HepG2 (cell line): ENCODE data around the gene ARID5B. TPM values are rescaled to one million over a fixed set of nuclear protein-coding genes. Genes with fewer than 3 reads are reported as not detected.

ENCODE experiments used
- ATAC-seq: fragments of 200-7000 bp; cut with Tn5 transposase; 3 replicates; pipeline ENCODE4 v1.9.1; 2020; ENCODE audit warnings: mild to moderate bottlenecking, moderate library complexity
- BruUV-seq: library from RNA; stranded (reverse); fragments of 400-500 nt; replicated peaks from 2 replicates; lab custom pipeline; 2021; lab: Mats Ljungman, UMichigan
- CTCF ChIA-PET: fragments of 300-600 bp; formaldehyde crosslinking; extraction: SDS; loops from one replicate; lab custom pipeline; 2021; ENCODE audit warnings: low total read pairs, inconsistent platforms, low intra/inter-chr PET ratio; lab: Yijun Ruan, JAX
- POLR2A ChIA-PET: fragments of 350-600 bp; sonication (Branson Sonifier 250); formaldehyde crosslinking; loops from one replicate; lab custom pipeline; 2020; ENCODE audit warnings: antibody characterized with exemption, inconsistent platforms; lab: Yijun Ruan, JAX
- DNase-seq: peaks from one replicate; pipeline ENCODE4 v3.0.0-alpha.2; 2015; ENCODE audit warnings: low spot score
- FAIRE-seq: peaks from 3 replicates; lab custom pipeline; 2011; peaks lifted over from hg19 to GRCh38; lab: Jason Lieb, UNC
- H2AFZ ChIP-seq: one replicate; pipeline ENCODE4 v1.6.1; 2011; ENCODE audit warnings: low read length, inconsistent platforms
- H3K27ac ChIP-seq: fragments of 300-600 bp; 3 replicates; pipeline ENCODE4 v1.8.0; 2011; ENCODE audit warnings: mixed run types, mild to moderate bottlenecking, mixed read lengths, low read length, inconsistent platforms; ENCODE audit not compliant: insufficient read depth; ENCODE audit errors: extremely low read length
- H3K27me3 ChIP-seq, 2 experiments: fragments of 200-600 bp in 1 of 2; 2 replicates in 1 of 2; 3 replicates in 1 of 2; pipeline versions ENCODE4 v1.6.0 to v1.8.0; 2011; ENCODE audit warnings: low read length in 2 of 2, mild to moderate bottlenecking in 2 of 2, moderate library complexity in 2 of 2, inconsistent platforms in 1 of 2; ENCODE audit not compliant: insufficient read depth in 2 of 2, control insufficient read depth in 1 of 2
- H3K36me3 ChIP-seq, 2 experiments: fragments of 200-600 bp in 1 of 2; replicated peaks in 1 of 2; 2 replicates in 1 of 2; 3 replicates in 1 of 2; pipeline versions ENCODE4 v1.5.1 to v1.8.0; 2011; ENCODE audit warnings: low read length in 2 of 2, inconsistent platforms in 1 of 2; ENCODE audit not compliant: insufficient read depth in 2 of 2, control insufficient read depth in 1 of 2
- H3K4me1 ChIP-seq: 2 replicates; pipeline ENCODE4 v1.5.1; 2012; ENCODE audit warnings: low read length, inconsistent platforms; ENCODE audit not compliant: insufficient read depth
- H3K4me2 ChIP-seq: 2 replicates; pipeline ENCODE4 v1.6.0; 2011; ENCODE audit warnings: low read depth, low read length, inconsistent platforms
- H3K4me3 ChIP-seq, 3 experiments: fragments of 200-600 bp in 1 of 3; sonication (generic), shearing (Covaris generic) in 1 of 3; replicated peaks in 1 of 3; 2 replicates each; pipeline ENCODE4 v1.5.1; 2011 to 2016; ENCODE audit warnings: low read length in 3 of 3, inconsistent platforms in 2 of 3, low read depth in 2 of 3, mild to moderate bottlenecking in 2 of 3, control low read depth in 1 of 3, mixed read lengths in 1 of 3; ENCODE audit not compliant: insufficient read depth in 1 of 3
- H3K79me2 ChIP-seq: one replicate; pipeline ENCODE4 v1.6.1; 2011; ENCODE audit warnings: low read length, inconsistent platforms; ENCODE audit not compliant: insufficient read depth
- H3K9ac ChIP-seq: 2 replicates; pipeline ENCODE4 v1.6.0; 2011; ENCODE audit warnings: mild to moderate bottlenecking, low read depth, low read length, inconsistent platforms; ENCODE audit not compliant: insufficient read depth
- H3K9me3 ChIP-seq: 2 replicates; pipeline ENCODE4 v1.5.1; 2012; ENCODE audit warnings: mild to moderate bottlenecking, low read length
- H4K20me1 ChIP-seq: 2 replicates; pipeline ENCODE4 v1.6.0; 2011; ENCODE audit warnings: inconsistent platforms, mild to moderate bottlenecking, low read length, moderate library complexity; ENCODE audit not compliant: insufficient read depth
- FIP1L1 ChIP-seq: fragments of 200-400 bp; formaldehyde crosslinking; IDR thresholded peaks from 2 replicates; pipeline ENCODE4 v1.6.1; 2018; ENCODE audit warnings: low read depth, mild to moderate bottlenecking, low read length, moderate library complexity, borderline replicate concordance; ENCODE audit not compliant: insufficient read depth
- GATA4 ChIP-seq: sonication (generic); IDR thresholded peaks from 2 replicates; pipeline ENCODE4 v1.6.1; 2016; ENCODE audit warnings: antibody characterized with exemption, low read depth, borderline replicate concordance
- PCBP1 ChIP-seq: fragments of 200-400 bp; formaldehyde crosslinking; IDR thresholded peaks from 2 replicates; pipeline ENCODE4 v1.6.1; 2017; ENCODE audit warnings: mild to moderate bottlenecking, low read depth, low read length, borderline replicate concordance
- PCBP2 ChIP-seq: fragments of 200-400 bp; formaldehyde crosslinking; optimal IDR thresholded peaks from 2 replicates; pipeline ENCODE3; 2018; ENCODE audit warnings: low read length, low read depth; ENCODE audit not compliant: poor library complexity, severe bottlenecking
- TAF15 ChIP-seq: fragments of 200-400 bp; formaldehyde crosslinking; IDR thresholded peaks from one replicate; pipeline ENCODE4 v1.6.1; 2018; ENCODE audit warnings: mild to moderate bottlenecking, low read depth, low read length; ENCODE audit not compliant: poor library complexity, severe bottlenecking
- WGBS: methylation state at CpG from one replicate; pipeline ENCODE4 v1.1.6; 2017; ENCODE audit warnings: low lambda C conversion rate; 5-methylcytosine and 5-hydroxymethylcytosine counted together
- in situ Hi-C: cut with HindIII; loops from 2 replicates; pipeline ENCODE4 v1.10.0; 2017; ENCODE audit warnings: low pct_unique_long_range_greater_than_20kb; ENCODE audit not compliant: extremely low pct_ligation_motif_present
- intact Hi-C: fragments of 100-400 bp; cut with micrococcal nuclease; formaldehyde crosslinking; loops from one replicate; pipeline ENCODE4 v1.10.0; 2022; ENCODE audit not compliant: unreplicated experiment
- polyA plus RNA-seq, 8 experiments: library from polyadenylated mRNA; depleted of rRNA in 3 of 8; stranded (reverse) in 7 of 8; unstranded in 1 of 8; fragments of >200 nt; fragmentation: Illumina TruSeq in 4 of 8; extraction: Trizol in 4 of 8; gene quantifications; 2 replicates each; pipeline versions ENCODE4 v1.2.1 to v1.2.3, GENCODE V29; 2011 to 2016; ENCODE audit warnings: low read depth in 4 of 8, missing spikeins in 1 of 8, mixed read lengths in 1 of 8; ENCODE audit not compliant: insufficient read depth in 1 of 8
- total RNA-seq, 5 experiments: library from RNA; depleted of rRNA; stranded (reverse); fragments of >200 nt; fragmentation: Illumina TruSeq; extraction: Trizol; gene quantifications; 2 replicates each; pipeline ENCODE4 v1.2.3, GENCODE V29; 2016; ENCODE audit warnings: low read depth in 1 of 5
- TF ChIP-seq, protein P1 (sequence below): sonication (generic); formaldehyde crosslinking; IDR thresholded peaks from 2 replicates; pipeline ENCODE4 v1.8.0; 2022; ENCODE audit warnings: missing genetic modification reagents, mild to moderate bottlenecking, inconsistent platforms, borderline replicate concordance
- TF ChIP-seq, protein P2 (sequence below): sonication (generic); formaldehyde crosslinking; IDR thresholded peaks from 2 replicates; pipeline ENCODE4 v1.4.0; 2020; ENCODE audit warnings: missing genetic modification reagents
- TF ChIP-seq, protein P3 (sequence below): sonication (generic); formaldehyde crosslinking; IDR thresholded peaks from one replicate; pipeline ENCODE4 v1.5.1; 2020; ENCODE audit warnings: mild to moderate bottlenecking, missing genetic modification reagents; ENCODE audit errors: not compliant biosample characterization
- TF ChIP-seq, protein P4 (sequence below): sonication (generic); formaldehyde crosslinking; IDR thresholded peaks from 2 replicates; pipeline ENCODE4 v1.4.0; 2020; ENCODE audit warnings: mild to moderate bottlenecking, missing genetic modification reagents, borderline replicate concordance

ARID5B gene
- total and polyA plus RNA-seq, 2 of the 13 experiments (the other 11 are each of a cell fraction or from before 2014, with no cell fraction given) = 6.2 to 21.1 TPM

DNA sequence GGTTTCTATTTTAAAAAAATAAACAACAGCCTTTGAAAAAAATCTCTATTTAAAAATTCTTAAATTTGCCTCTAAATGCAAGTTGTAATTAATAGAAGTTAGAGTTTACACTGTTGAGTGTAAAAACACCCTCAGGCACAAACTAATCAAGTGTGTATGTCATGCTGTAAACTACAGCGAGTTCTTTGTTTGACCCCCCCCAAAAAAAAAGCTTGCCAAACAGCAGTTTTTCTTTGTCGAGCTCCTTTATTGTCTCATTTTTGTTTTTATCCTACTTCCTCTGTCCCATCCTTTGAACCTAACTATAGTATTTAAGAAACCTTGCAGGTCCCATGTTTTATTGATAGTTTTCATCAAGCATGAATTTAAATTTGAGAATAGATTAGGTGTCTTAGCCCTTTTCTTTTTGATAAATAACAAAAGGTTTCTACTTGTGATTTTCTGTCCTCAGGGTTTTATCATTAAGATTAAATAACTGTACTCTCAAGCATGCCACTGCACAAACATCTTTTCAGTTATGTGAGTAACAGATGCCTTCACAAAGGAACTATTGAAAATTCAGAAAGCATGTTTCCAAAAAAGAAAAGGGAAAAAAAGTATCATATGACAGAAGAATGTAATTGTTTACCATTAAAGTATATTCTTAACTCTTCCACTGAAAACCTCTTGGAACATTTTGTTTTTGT lies 176.0 kb downstream of the ARID5B start:
- 92% methylated on average over 2 of the region's 2 CpGs for WGBS
- H3K4me1 ChIP-seq = peaks cover 32% of the 10 kb centered on the region
- no peaks in the 10 kb centered on the region for H3K9me3 ChIP-seq
- ChIA-PET CTCF (no interaction called here), POLR2A (interaction anchor here (1.0 kb wide), 2 partner anchors 17 to 21 kb away, joined by 5 read pairs; no protein-coding TSS in a partner anchor)
- H4K20me1 ChIP-seq = no peaks in the 10 kb centered on the region
- no peak overlapping the region for H2AFZ ChIP-seq
- intact Hi-C loops (no loop called here), in situ Hi-C loops (no loop called here)
- peaks cover 27% of the 10 kb centered on the region for H3K79me2 ChIP-seq
- ATAC-seq (no peak), FAIRE-seq (no peak), DNase-seq (no peak)
- no peak overlapping the region for H3K27ac ChIP-seq
- BruUV-seq = no TSS peak
- no peak overlapping the region for H3K4me3 ChIP-seq
- no peak overlapping the region for H3K4me2 ChIP-seq
- no peak overlapping the region for H3K9ac ChIP-seq
- no peaks in the 10 kb centered on the region for H3K27me3 ChIP-seq
- peaks cover 24 to 66% of the 10 kb centered on the region in 2 experiments for H3K36me3 ChIP-seq
- TF ChIP-seq, protein P1, sequence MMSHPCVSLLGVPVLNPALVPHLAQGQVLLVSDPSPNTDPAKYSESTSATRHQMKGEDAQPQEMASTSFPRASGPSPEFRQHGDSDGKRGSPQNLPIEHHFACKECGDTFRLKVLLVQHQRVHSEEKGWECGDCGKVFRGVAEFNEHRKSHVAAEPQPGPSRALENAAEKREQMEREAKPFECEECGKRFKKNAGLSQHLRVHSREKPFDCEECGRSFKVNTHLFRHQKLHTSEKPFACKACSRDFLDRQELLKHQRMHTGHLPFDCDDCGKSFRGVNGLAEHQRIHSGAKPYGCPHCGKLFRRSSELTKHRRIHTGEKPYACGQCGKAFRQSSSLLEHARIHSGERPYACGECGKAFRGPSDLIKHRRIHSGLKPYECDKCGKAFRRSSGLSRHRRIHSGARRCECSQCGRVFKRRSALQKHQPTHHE (CRISPR knock-in tag) = no peak
- TF ChIP-seq FIP1L1 (no peak), PCBP2 (no peak), PCBP1 (no peak), GATA4 (no peak), TAF15 (no peak)
- TF ChIP-seq, protein P2, sequence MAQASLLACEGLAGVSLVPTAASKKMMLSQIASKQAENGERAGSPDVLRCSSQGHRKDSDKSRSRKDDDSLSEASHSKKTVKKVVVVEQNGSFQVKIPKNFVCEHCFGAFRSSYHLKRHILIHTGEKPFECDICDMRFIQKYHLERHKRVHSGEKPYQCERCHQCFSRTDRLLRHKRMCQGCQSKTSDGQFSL (CRISPR knock-in tag) = no peak
- TF ChIP-seq, protein P3, sequence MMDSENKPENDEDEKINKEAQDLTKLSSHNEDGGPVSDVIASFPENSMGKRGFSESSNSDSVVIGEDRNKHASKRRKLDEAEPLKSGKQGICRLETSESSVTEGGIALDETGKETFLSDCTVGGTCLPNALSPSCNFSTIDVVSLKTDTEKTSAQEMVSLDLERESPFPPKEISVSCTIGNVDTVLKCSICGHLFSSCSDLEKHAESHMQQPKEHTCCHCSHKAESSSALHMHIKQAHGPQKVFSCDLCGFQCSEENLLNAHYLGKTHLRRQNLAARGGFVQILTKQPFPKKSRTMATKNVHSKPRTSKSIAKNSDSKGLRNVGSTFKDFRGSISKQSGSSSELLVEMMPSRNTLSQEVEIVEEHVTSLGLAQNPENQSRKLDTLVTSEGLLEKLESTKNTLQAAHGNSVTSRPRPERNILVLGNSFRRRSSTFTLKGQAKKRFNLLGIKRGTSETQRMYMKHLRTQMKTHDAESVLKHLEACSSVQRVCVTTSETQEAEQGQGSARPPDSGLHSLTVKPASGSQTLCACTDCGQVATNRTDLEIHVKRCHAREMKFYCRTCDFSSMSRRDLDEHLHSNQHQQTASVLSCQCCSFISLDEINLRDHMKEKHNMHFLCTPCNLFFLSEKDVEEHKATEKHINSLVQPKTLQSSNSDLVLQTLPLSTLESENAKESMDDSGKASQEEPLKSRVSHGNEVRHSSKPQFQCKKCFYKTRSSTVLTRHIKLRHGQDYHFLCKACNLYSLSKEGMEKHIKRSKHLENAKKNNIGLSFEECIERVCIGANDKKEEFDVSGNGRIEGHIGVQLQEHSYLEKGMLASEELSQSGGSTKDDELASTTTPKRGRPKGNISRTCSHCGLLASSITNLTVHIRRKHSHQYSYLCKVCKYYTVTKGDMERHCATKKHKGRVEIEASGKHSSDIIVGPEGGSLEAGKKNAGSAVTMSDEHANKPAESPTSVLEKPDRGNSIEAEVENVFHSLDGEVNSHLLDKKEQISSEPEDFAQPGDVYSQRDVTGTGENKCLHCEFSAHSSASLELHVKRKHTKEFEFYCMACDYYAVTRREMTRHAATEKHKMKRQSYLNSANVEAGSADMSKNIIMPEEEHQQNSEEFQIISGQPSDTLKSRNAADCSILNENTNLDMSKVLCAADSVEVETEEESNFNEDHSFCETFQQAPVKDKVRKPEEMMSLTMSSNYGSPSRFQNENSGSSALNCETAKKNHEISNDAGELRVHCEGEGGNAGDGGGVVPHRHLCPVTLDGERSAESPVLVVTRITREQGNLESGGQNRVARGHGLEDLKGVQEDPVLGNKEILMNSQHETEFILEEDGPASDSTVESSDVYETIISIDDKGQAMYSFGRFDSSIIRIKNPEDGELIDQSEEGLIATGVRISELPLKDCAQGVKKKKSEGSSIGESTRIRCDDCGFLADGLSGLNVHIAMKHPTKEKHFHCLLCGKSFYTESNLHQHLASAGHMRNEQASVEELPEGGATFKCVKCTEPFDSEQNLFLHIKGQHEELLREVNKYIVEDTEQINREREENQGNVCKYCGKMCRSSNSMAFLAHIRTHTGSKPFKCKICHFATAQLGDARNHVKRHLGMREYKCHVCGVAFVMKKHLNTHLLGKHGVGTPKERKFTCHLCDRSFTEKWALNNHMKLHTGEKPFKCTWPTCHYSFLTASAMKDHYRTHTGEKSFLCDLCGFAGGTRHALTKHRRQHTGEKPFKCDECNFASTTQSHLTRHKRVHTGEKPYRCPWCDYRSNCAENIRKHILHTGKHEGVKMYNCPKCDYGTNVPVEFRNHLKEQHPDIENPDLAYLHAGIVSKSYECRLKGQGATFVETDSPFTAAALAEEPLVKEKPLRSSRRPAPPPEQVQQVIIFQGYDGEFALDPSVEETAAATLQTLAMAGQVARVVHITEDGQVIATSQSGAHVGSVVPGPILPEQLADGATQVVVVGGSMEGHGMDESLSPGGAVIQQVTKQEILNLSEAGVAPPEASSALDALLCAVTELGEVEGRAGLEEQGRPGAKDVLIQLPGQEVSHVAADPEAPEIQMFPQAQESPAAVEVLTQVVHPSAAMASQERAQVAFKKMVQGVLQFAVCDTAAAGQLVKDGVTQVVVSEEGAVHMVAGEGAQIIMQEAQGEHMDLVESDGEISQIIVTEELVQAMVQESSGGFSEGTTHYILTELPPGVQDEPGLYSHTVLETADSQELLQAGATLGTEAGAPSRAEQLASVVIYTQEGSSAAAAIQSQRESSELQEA = no peak
- TF ChIP-seq, protein P4, sequence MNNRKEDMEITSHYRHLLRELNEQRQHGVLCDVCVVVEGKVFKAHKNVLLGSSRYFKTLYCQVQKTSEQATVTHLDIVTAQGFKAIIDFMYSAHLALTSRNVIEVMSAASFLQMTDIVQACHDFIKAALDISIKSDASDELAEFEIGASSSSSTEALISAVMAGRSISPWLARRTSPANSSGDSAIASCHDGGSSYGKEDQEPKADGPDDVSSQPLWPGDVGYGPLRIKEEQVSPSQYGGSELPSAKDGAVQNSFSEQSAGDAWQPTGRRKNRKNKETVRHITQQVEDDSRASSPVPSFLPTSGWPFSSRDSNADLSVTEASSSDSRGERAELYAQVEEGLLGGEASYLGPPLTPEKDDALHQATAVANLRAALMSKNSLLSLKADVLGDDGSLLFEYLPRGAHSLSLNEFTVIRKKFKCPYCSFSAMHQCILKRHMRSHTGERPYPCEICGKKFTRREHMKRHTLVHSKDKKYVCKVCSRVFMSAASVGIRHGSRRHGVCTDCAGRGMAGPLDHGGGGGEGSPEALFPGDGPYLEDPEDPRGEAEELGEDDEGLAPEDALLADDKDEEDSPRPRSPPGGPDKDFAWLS (CRISPR knock-in tag) = no peak
